Measurements from ENCODE around the gene SNED1.

SNED1 gene

GRCh38 chr2:241133436-241133820 lies 135.0 kb downstream of the SNED1 start:
- DNase-seq: no peak

- DNase-seq: no peak
Observed at GRCh38 chr2:241134711-241135110, 136.3 kb downstream of the SNED1 start.

GRCh38 chr2:241135737-241136136 lies 137.3 kb downstream of the SNED1 start:
- DNase-seq: no peak

GRCh38 chr2:241136191-241136590 lies 137.8 kb downstream of the SNED1 start:
- no peak for DNase-seq

GRCh38 chr2:241136661-241137260 lies 138.3 kb downstream of the SNED1 start:
- DNase-seq: no peak

- DNase-seq: no peak
Observed at GRCh38 chr2:241137276-241138190, 139.1 kb downstream of the SNED1 start.

GRCh38 chr2:241138471-241138870 lies 140.1 kb downstream of the SNED1 start:
- no peak for DNase-seq

- no peak for DNase-seq
Observed at GRCh38 chr2:241139531-241140444, 141.4 kb downstream of the SNED1 start.

- DNase-seq: no peak
Observed at GRCh38 chr2:241140445-241140840, 142.0 kb downstream of the SNED1 start.

- no peak for DNase-seq
Observed at GRCh38 chr2:241141214-241141770, 142.9 kb downstream of the SNED1 start.

GRCh38 chr2:241142063-241142462 lies 143.6 kb downstream of the SNED1 start:
- no peak for DNase-seq

GRCh38 chr2:241142593-241142992 lies 144.2 kb downstream of the SNED1 start:
- DNase-seq: no peak
